SKM-1 (cell line): ENCODE results near the gene ERG.

Source experiments
- DNase-seq: peaks from one replicate; lab custom pipeline; 2025; ENCODE audit not compliant: unreplicated experiment; lab: John Stamatoyannopoulos, UW

Gene ERG

GRCh38 chr21:38474796-38475195 is 23.5 kb downstream of the ERG start:
- no peak for DNase-seq

GRCh38 chr21:38474124-38474523 is 24.2 kb downstream of the ERG start:
- no peak for DNase-seq

DNA sequence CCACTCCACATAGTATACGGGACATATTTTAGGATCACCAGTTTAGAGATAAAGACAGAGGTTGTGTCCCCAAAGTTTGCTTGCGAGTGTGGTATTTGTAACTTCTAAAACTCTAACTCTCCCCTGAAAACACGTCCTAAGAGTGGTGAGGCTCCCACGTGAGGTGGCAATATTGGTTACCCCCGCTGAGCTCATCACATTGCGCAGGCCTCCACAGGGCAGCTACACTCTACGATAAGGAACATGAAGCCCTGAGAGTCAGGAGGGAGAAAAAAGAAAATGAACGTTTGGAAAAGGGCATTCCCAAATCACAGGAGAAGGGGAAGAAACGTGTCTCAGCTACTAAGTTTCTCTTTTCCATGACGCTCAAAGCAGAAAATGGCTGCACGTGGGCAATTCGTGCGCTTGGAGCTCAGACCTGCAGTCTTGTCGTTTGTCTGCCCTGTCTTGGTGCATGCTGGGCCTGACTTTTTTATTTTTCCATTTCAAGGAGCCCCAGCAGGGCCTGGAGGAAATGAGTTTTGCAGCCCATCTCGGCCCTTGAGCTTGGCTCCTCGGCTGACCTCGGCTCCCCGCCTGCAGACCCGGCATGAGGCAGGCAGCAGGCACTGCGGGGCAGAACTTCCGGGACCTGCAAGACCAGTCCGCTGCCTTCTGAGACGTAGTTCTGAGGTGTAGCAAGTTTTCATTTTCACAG is 25.7 kb downstream of the ERG start:
- DNase-seq = no peak

DNA sequence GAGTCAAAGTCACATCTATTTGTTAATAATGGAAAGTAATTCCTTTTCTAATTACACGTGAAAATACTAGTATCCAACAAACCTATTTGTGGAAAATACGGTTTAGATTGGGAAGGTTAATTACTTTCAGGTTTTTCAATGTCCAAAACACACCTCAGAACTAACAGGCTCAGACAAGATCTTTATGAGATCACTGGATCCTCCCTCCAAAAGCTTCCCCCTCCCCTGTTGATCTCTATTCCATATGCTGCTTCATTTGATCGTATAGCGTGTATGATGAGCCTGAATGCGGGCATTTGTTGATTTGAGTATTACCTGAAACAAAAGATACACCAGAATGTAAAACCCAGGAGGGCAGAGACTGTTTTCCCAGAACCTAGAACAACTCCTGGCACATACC is 26.5 kb downstream of the ERG start:
- DNase-seq = no peak

DNA sequence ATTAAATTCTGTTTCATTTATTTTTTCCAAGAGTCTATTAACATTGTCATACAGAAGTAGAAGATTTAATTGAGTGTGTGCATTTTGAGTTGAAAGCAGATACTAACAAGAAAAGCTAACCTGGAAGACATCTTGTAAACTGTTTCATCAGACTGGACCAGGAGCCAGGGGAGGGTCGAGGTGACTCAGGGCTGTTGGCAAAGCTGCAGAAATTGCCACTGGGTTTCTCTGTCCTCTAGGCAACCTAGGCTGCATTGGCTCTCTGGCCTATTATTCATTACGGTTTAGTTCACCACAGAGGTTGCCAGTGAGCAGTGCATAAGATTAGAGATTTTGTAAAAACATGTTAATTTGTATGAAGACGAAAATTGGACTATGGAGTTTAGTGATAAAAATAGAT is 27.5 kb downstream of the ERG start:
- no peak for DNase-seq

DNA sequence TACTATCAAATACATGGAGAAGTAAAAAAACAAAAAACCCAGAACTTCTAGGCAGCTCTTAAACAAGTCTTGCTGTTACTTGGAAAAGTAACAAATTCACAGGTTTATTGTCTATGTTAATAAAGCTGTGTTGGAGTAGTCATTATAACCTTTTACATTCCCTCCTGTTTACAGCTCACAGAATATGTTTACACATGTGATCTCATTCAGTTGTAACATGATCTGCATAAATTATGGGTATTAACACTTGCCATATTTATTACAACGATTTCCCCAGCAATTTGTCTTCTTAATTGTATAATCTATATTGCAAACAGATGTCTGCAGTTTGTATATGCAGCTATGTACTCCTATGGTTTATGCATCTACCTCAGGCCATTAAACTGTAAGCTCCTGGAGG is 28.6 kb downstream of the ERG start:
- no peak for DNase-seq

DNA sequence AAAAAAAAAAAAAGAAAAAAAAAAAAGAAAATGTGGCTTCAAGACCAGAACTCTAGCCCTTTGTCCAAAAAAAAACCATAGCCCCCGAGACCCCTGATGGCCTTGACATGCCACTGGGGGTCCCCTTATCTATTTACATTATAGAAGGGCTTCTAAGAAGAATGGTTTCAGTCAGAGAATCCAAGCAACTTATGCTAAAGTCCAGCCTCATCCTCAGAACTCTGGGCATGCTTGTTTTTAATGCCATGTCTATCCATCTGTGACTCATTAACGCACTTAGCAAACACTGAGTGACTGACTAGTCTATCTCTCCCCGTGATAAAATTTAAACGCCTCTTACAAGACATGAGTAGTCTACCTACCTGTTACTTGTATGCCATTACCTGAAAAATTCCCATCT is 29.3 kb downstream of the ERG start:
- no peak for DNase-seq

DNA sequence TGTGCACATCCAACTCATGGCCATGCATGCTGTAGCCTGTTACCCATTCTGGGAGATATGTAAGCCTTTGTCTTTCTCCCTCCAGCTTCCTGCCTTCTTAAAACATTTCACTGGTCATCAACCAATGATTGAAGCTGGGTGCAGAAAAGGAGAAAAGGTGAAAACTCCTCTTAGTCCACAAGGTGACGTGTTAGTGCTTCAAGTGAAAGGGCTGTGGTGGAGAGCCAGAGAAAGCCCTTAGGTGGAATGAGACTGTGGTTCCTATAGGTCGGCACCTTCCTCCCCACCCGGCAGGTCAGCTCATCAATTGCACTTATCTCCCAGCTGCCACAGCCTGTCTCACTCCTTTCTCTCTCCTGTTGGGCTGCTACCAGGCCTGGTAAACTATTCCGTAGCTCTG is 30.4 kb downstream of the ERG start:
- no peak for DNase-seq

DNA sequence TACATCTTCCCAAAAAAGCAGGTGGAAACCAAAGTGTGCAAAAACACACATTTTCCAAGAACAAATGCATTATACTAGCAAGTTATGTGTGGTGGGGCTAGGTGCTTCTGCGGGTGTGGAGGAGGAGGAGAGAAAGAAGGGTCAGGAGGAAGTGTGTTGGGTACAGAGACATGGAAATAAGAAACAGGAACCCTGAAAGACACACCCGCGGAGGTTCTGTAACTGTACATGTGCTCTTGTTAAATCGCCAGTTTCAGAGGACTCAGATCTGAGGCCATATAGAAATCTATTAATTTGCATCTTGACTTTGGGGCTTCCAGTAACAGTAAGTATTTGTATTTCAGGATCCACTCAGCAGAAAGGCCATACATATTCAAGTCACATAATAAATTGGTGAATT is 30.9 kb downstream of the ERG start:
- DNase-seq = peak; percentile 82

- DNase-seq = no peak
These were observed 38.0 kb downstream of the ERG start for GRCh38 chr21:38460171-38460742.

DNA sequence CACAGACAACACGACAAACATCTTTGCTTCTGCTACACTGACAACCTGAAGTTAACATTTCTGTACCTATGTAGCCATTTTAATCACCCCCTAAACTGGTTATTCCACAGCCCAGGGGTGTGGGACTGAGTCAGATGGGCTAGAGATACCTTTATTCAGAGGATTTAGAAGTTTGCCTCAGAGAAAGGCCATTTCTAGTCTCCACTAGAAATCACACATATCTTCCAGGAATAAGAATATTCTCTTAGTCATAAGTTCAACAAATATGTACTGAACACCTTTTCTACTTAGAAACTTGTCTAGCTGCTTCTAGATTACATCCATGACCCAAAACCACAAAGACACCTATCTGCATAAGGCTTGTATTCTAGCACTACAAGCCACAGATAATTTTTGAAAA is 38.8 kb downstream of the ERG start:
- DNase-seq = no peak

DNA sequence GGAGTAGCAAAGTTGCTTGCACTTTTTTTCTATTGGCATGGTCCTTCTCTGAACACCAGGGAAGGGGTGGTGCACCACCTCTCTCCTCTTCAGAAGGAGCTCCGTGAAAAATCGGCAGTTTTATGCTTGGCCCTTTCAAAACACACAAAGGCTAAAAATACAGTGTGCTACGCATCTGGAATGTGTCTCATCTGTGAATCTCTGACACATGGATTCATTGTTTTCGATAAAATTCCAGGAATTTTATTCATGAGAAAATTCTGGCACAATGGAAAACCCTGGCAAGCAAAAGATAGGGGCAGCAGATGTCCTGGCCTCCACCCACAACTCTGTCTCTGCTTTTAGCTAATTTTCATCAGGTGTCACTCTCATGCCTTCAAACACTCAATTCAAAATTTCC is 42.9 kb downstream of the ERG start:
- no peak for DNase-seq

GRCh38 chr21:38454702-38455101 is 43.6 kb downstream of the ERG start:
- no peak for DNase-seq

- no peak for DNase-seq
These were observed 44.1 kb downstream of the ERG start for GRCh38 chr21:38454161-38454560.

DNA sequence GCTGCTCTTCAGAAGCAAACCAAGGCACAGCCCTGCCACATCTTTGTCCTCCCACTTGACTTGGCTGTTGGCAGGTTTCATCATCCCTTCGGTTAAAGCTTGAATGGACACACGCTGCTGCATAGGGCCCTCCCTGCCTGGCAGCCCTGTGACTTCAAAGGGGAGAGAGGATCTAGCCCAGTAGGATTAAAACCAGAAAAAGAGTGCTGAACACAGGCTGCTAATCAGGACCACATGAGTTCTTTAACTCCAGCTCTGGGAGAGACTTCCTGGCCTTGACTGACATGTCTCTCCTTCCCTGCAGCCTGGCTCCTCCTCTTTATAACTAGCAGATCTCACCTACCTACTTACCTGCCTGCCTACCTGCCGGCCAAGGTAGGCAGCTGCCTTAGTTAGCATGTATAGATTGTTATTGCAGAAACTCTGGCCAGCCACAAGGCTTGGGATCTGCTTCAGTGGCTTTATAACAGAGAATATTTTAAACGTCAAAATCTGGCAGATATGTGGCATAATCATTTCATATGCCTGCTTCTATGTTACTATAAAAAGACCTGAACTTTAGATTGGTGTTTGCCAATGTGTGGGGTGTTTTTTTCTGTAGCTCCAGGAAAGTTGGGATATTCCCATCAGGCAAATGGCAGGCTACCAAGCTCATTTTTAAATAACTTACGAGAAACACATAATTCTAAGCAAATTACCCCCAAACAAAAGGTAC is 49.4 kb downstream of the ERG start:
- DNase-seq = no peak

DNA sequence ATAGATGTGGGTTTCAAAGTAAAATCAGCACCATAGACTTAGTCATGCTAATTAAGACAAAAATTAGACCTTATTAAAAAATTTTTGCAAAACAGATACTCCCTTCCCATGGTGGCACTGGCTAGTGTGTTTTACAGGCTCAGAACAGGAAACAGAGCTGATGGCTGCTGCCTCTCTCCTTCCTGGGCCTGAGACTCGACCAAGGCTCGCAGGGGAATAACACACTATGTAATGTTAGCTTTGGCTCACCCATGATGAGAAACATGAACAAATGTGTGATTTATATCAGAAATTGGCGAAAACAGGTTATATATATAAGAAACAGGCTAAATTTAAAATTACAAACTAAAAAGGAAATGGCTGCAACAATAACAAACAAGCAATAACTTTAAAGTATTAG is 50.7 kb downstream of the ERG start:
- DNase-seq = no peak

- no peak for DNase-seq
These were observed 53.6 kb downstream of the ERG start for GRCh38 chr21:38444691-38445090.

DNA sequence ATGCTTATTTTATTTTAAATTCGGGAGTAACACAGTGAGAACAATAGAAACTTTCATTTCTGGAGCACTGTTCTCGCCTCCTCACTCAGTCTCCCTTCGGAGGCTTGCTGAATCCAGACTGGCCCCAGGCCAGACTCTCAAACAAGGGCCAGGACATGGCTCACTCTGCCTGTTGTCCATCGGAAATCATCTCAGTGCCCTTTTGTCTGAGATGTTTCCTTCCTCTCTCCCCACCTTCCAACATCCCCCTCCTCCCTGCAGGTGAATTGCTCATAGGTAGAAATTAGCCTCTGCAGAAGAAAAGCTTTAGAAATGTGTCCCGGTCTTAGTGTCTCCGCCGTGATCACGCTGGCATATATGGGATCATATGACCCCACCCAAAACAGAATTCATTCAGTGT is 55.2 kb downstream of the ERG start:
- no peak for DNase-seq

DNA sequence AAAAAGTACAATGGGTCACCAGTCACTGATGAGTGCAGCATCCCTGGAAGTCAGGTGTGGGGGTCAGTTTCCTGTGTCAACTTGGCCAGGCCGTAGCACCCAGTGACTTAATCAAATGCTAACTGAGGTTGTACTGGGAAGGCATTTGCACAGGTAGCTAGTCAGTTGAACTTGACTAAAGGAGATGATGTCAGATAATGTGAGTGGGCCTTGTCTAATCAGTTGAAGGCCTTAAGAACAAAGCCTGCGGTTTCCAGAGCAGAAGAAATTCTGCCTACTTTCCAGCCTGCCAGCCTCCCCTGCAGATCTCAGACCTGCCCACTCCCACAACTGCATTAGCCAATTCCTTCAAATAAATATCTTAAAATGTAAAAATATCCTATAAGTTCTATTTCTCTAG is 57.1 kb downstream of the ERG start:
- no peak for DNase-seq

DNA sequence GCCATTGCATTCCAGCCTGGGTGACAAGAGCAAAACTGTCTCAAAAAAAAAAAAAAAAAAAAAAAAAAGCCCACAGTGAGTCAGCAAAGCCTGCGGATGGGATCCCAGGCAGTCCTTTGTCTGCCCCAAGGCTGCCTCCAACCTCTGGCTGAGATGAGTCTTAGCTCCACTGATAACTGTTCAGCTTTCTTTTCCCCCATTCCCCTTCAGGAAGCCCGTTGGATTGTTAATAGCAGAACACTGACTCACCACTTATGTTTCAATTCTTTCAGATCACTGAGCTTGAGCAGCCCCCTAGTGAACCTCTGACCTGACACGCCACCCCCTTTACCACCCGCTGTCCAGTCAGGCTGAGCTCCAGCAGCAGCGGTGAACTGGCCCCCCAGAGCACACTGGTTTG is 57.5 kb downstream of the ERG start:
- no peak for DNase-seq

DNA sequence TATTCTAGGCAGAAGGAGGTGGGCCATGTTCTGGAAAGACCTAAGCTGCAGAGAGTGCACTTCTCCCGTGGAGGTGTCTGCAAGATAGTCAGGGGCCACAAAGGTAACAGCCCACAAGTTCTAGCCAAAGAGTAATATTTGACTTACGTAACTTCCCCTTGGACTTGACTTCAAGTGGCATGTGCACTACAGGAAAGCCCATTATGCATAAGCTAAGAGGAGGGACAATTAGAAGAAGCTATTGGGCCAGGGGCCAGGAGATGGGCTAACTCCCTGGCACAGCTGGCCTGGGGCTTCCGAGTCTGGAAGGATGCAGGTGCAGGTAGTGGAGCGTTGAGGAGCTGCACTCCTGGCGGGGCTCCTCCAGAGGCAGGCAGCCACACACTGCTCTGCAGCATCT is 58.3 kb downstream of the ERG start:
- peak; percentile 60 for DNase-seq

- no peak for DNase-seq
These were observed 58.9 kb downstream of the ERG start for GRCh38 chr21:38439426-38439825.

GRCh38 chr21:38438462-38438893 is 59.8 kb downstream of the ERG start:
- DNase-seq = no peak
